NCI-H1930 (cell line): Measurements from ENCODE around the gene FGF3.

Experiments
- DNase-seq, 2 experiments: peaks; one replicate each; lab custom pipeline; 2025; lab: John Stamatoyannopoulos, UW

Gene FGF3

DNA sequence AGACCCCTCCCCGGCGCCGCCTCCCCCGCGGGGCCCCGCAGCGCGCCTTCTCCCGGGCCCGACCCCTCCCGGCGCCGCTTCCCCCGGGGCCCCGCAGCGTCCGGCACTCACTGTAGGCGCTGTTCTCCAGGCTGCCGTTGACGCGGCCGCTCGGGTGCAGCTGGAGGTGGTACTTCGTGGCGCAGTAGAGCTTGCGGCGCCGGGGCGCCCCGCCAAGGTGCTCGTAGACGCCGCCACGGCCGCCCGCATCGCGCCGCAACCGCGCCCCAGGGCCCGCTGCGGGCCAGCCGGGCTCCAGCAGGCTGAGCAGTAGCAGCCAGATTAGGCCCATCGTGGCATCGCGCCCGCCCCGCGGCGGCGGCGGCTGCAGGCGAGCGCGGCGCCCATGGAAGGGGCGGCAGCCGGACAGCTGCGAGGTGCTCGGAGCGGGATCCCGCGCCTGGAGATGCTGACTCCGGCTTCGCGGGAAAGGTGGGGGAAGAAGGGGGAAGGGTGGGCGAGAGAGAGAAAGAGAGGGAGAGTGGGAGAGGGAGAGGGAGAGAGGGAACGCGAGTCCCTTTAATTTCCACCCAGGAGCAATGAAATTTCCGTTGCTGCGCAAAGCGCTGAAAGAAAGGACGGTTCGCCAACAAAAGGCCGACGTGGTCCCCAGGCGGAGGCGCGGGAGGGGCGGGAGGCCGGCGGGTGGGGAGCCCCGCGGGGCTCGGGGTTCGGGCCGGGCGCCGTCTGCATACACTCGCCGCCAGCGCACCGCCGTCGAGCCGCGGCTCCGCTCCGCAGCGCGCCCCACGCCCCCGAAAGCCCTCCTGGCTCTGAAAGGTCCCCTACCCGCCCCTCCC, at the start of gene FGF3:
Gene FGF3 (minus strand): TSS at position 814 of the 839 bp plus-strand sequence. CDS start 483 bp downstream, at position 331.
- DNase-seq: no peak

DNA sequence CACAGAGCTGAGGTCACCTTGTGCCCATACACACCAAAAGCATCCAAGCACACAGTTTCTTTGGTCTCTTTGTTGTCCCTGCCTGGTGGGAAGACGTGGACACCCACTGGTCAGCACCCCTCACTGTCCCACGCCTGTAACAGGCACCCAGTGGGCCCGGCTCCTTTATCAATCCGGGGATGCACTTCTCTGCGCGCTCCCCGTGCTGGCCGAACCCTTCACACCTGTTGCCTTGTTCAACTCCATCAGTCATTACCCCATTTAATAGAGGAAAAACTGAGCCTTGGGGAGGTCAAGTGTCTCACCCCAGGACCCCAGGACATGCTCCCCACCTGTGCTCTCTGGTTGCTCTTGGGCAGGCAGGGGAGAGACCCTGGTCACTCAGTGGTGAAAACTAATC, 49.7 kb upstream of the FGF3 start:
- no peak for DNase-seq

GRCh38 chr11:69868006-69868810, 49.0 kb upstream of the FGF3 start:
- no peak for DNase-seq

GRCh38 chr11:69867076-69868005, 48.1 kb upstream of the FGF3 start:
- no peak for DNase-seq

- no peak for DNase-seq
Observed at GRCh38 chr11:69866648-69867047, 47.4 kb upstream of the FGF3 start.

- no peak for DNase-seq
Observed at GRCh38 chr11:69865707-69866106, 46.5 kb upstream of the FGF3 start.

- DNase-seq: no peak
Observed at GRCh38 chr11:69864686-69865661, 45.8 kb upstream of the FGF3 start.

DNA sequence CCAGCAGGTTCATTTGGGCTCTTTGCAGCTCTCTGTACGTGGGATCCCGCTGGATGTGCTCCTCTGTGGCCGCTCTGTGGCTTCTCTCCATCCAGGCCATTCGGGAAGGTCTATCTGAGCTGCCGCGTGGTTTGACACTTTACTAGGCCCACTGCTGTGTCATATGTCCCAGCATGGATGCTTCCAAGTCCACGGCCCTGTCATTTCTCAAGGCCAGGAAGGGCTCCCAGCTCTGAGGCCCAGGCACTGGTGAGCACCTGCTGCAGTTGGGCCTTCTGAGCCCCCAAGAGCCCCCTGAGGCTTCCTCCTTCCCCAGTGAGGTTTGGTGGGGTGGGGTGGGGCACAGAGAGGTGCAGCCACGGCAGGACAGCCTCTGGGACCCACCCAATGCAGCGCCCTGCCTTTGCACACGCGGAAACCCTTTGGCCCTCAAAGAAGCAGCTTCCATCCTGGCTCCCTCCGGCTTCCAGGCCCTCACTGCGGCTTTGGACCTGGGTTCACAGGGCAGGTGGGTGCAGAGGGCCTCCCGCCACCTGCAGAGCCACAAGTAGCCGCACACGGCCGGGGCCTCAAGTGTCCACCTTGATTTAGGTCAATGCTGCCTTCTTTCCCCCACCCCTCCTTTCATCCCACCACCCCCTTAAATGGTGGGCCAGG, 44.5 kb upstream of the FGF3 start:
- DNase-seq: no peak

DNA sequence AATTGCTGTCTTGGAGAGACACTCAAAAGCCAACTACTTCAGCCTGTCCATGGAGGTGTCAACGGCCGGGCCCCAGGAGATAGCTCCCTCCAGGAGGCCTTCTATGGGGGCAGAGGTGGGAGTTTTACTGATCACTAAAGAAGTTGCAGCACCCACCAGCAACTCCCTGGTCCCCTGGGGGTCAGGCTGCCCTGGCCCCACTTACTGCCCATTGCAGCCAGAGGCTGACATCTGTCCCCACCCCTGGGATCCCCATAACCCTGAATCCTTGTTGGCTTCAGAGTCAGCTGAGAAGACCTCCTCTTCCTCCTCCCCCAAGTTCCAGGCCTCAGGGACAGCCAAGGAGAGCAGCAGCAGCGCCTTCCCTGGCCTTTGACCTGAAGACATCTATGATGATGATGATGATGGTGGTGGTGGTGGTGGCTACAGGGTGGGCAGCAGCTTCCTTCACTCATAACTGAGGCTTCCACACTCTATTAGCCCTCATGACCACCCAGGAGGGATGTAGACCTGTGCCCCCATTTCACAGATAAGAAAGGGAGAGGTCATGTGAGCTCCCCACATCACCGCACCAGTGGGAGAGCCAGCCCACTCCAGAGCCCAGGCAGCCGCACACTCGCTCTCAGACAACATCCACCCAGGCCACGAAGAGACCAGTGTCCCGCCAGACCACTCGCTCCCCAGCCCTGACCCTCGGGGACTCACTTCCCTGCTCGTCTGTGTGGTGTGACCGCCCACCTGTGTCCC, 43.8 kb upstream of the FGF3 start:
- DNase-seq: no peak

DNA sequence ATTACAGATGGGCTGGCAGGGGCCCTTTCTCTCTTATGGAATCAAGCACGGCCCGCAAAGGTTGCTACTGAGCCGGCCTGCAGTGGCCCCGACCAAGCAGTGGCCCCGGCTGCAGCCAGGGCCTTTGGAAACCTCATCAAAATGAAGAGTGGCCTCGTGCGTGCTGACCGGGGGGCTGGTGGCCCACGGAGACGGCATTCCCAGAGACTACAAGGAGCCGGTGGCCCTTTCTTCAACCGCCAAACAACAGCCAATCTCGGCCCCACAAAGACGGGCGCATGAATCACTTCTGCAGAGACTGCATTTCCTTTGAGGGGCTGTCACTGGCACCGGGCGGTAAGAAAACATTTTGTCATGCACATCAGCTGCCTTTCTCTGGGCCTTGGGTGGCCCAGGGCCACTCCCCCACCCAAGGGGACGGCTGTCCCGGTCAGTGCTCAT, 43.1 kb upstream of the FGF3 start:
- no peak for DNase-seq

DNA sequence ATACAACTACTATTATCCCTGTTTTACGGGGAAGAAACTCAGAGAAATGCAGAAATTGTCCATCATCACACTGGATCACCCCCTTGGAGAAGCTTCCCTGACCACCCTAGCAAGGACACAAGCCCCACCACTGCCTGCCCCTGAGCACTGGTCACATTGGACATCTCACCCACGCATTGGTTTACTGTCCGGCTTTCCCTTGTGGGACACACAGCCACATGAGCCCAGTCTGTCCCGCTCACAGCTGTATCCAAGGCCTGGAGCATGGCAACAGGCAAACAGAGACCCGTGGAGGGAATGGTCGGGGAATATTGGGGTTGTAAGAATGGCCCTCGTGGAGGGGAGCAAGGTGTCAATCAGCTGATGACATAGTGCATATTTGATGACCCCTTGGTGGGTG, 42.7 kb upstream of the FGF3 start:
- no peak for DNase-seq

DNA sequence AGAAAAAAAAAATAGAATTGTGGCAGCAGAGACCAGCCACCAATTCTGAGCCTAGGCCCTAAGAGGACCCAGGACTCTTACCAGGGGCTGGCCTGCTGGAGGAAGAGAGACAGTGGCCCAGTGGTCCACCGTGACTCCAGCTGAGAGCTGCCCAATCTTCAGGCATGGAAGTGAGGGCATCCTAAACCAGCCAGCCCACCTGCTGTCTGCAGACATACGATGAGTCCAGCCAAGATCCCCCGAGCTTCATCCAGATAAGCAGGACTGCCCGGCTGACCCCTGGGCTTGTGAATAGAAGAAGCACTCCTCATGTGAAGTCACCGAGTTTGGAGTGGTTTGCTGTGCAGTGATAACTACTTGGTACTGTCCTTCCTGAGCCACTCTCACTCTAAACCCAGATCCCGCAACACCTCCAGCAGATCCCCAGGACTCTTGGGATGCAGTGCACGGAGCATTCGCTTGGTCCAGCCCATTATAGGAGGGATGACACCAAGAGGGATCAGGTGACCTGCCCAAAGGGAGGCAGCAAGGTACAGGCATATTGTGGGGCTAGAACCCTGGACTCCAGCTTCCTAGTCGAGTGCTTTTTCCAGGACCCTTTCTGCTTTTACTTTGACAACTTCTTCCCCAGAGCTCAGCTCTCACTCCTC, 41.7 kb upstream of the FGF3 start:
- no peak for DNase-seq

DNA sequence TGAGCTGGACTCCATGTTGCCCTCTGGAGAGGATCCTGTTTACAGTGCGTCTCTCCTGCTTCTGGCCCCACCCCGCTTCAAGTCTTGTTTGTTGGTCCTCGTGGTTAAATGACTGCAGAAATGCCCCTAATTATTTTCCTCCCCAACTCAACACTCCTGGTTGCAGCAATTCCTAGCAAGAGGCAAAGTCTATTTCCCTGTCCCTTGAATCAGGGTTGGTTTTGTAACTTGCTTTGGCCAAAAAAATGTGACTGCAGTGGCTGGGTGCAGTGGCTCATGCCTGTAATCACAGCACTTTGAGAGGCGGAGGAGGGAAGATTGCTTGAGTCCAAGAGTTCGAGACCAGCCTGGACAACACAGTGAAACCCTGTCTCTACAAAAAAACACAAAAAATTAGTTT, 41.0 kb upstream of the FGF3 start:
- DNase-seq: no peak

GRCh38 chr11:69859275-69859934, 40.2 kb upstream of the FGF3 start:
- no peak for DNase-seq

- DNase-seq: no peak
Observed at GRCh38 chr11:69855421-69855820, 36.2 kb upstream of the FGF3 start.

DNA sequence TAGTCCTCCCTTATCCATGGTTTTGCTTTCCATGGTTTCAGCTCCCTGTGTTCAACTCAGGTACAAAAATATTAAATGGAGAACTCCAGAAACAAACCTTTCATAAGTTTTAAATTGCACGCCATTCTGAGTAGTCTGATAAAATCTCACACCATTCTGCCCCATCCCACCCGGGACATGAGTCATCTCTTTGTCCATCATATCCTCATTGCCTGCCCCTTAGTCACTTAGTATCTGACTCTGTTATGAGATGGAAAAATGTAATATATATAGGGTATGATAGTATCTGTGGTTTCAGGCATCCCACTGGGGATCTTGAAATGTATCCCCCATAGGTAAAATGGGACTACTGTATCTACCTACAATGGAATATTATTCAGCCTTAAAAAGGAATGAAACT, 35.5 kb upstream of the FGF3 start:
- DNase-seq: no peak

GRCh38 chr11:69852056-69852455, 32.8 kb upstream of the FGF3 start:
- no peak for DNase-seq

DNA sequence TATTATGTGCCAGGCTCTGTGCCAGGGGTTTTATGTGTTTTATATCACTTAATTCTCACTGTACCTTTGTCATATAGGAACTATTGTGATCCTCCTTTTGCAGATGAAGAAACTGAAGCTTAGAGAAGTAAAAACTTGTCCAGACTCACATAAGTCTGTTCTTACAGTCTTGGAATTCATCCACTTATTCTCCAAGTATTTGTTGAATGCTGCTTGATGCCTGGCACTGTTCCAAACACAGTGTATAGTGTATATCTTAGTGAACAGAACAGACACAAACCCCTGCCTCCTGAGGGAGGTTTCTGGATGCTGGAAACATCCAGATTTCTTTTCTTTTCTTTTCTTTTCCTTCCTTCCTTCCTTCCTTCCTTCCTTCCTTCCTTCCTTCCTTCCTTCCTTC, 29.0 kb upstream of the FGF3 start:
- no peak for DNase-seq

DNA sequence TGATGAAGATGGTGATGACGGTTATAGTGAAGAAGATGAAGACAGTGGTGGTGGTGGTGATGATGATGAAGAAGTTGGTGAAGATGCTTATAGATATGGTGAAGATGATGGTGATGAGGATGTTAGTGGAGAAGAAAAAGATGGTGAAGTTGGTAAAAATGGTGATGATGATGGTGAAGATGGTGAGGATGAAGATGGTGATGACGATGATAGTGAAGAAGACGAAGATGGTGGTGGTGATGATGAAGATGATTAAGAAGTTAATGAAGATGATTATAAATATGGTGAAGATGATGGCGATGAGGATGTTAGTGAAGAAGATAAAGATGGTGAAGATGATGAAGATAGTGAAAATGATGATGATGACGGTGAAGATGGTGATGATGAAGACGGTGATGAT, 25.2 kb upstream of the FGF3 start:
- no peak for DNase-seq
